Measurements from ENCODE around the gene ALDH9A1.

DNA sequence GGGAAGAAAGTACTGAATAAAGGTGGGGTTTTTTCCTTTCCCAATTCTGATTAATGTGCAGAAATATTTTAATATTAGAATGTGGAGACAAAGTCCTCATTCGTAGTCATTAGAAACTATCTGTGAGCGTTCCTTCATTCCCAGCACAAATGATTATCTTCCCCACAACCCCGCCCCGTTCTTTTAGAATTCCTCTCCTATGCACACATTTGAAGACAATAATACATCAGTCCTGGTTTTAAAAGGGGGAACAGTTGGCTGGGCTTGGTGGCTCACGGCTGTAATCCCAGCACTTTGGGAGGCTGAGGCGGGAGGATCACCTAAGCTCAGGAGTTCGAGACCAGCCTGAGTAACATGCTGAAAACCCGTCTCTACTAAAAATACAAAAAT lies 876 bp downstream of the ALDH9A1 start:
- TF ChIP-seq, protein P1, sequence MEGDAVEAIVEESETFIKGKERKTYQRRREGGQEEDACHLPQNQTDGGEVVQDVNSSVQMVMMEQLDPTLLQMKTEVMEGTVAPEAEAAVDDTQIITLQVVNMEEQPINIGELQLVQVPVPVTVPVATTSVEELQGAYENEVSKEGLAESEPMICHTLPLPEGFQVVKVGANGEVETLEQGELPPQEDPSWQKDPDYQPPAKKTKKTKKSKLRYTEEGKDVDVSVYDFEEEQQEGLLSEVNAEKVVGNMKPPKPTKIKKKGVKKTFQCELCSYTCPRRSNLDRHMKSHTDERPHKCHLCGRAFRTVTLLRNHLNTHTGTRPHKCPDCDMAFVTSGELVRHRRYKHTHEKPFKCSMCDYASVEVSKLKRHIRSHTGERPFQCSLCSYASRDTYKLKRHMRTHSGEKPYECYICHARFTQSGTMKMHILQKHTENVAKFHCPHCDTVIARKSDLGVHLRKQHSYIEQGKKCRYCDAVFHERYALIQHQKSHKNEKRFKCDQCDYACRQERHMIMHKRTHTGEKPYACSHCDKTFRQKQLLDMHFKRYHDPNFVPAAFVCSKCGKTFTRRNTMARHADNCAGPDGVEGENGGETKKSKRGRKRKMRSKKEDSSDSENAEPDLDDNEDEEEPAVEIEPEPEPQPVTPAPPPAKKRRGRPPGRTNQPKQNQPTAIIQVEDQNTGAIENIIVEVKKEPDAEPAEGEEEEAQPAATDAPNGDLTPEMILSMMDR (conservative IDR thresholded peaks at IDR 0.05; ENCODE audit: low read depth, low read length) = no peak
- no peak for TF ChIP-seq EZH2 (IDR thresholded peaks at IDR 0.05; ENCODE audit: low read length, unreplicated experiment)
- no peak for TF ChIP-seq EZH2phosphoT487 (IDR thresholded peaks at IDR 0.05; ENCODE audit: borderline replicate concordance, low read length)

All from PC-3 (cell line).